HG02938 (cell line): Measurements from ENCODE around the gene SPRR2F.
"Not testable (repeated sequence)": the region's sequence is repeated elsewhere in the genome, so short reads cannot be mapped to it uniquely, and the experiment has no call there.

ENCODE experiments used
- ATAC-seq: cut with Tn5 transposase; IDR thresholded peaks from one replicate; pipeline ENCODE4 v1.9.1; 2021; ENCODE audit warnings: mild to moderate bottlenecking, moderate library complexity; ENCODE audit not compliant: unreplicated experiment

Gene SPRR2F, protein sequence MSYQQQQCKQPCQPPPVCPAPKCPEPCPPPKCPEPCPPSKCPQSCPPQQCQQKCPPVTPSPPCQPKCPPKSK

DNA sequence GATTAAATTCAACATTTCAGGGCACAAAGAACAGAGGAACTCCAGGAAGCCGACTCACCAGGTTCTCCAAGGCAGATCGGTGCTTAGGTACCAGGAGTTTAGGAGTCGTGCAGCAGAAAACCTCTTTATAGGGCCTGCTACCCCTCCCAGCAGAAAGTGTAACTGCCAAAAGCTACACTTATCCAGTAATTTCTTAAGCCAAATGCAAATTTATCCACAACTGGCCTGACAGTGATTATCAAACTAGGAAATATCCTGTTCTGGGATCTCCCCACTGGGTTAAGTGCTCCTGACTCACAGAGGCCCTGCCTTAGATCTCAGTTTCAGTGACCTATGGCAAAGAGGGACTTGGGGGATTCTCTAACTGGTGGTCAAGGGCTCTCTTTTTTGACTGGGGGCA is at the start of gene SPRR2F:
SPRR2F (minus strand) TSS at position 101 of the 400 bp plus-strand sequence. CDS start 783 bp downstream, outside the sequence.
- ATAC-seq: no peak

DNA sequence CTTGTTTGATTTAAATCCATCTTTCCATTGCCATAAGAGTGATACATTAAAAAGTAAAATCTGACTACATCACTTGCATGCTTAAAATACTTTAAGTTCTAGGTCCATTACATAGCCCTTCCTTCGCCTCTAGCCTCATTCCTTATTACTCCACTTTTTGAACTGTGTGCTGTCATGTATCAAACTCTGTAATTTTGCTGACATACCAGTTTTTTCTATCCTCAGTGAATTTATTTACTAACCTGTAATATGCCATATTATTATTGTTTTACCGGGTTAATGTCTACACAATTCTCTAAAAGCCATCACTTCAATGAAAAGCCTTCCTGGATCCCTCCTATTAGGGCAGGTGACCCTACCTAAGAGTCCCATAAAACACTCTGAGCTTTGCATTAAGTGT is 42.2 kb upstream of the SPRR2F start:
- ATAC-seq: no peak

DNA sequence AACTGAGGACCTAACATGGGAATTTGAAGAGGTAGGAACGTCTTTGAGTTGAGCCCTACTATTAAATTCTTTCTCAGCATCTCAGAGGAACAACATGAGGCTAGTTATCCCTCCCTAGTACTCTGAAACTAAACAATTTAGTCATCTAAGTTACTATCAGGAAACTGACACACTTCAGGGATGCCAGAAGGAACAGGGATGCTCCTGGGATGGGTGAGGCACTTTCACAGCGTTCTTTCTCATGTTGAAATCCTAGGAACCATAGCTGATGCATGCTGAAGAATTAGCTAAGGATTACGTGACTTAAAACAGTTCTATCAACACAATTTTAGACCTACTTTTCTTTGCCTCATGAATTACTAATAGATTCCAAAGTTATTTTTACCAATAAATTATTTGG is 39.2 kb upstream of the SPRR2F start:
- ATAC-seq: no peak

DNA sequence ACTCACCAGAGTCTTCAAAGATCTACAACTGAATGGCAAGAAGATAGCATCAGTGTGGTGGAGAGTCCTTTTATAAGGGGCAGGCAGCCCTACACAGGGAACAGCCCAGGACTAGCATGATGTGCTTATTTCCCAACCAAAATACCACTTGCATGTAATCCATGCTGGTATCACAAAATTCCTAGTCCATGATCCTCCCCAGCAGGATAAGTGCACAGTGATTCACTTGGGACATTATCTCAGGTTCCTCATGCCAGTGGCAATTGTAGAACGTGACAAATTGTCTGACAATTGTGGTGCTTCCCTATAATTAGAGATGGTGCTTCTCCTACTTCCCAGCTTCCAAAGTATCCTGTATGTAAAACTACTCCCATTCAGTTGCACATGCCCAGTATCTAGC is 37.5 kb upstream of the SPRR2F start, which contains the start of gene SPRR2G:
SPRR2G (minus strand) TSS at position 45 of the 400 bp plus-strand sequence. CDS start 780 bp downstream, outside the sequence.
- no peak for ATAC-seq

DNA sequence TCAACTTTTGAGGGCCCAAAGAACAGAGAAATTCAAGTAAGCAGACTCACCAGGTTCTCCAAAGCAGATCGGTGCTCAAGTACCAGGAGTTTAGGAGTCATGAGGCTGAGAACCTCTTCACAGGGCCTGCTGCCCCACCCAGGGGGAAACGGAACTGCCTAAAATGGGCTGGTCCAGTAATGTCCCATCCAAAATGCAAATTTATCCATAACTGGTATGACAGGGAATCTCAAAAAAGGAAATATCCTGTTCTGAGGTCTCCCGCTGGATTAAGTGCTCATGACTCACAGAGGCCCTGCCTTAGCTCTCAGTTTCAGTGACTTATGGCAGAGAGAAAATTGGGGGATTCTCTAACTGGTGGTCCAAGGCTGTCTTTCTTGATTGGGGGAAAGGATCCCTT is 28.1 kb upstream of the SPRR2F start:
- no peak for ATAC-seq

DNA sequence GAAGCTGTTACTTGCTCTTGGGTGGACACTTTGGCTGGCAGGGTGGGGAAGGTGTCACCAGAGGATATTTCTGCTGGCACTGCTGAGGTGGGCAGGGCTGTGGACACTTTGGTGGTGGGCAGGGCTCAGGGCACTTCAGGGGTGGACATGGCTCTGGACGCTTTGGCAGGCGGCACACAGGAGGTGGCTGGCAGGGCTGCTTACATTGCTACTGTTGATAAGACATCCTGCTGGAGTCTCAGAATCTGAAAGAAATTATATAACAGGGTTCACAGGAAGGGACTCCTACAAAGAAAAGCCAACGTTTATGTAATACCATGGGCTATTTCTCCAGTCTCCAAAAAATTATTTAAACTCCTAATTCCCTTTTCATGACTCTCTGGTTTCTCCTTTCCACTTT is 27.2 kb upstream of the SPRR2F start:
- ATAC-seq: no peak

DNA sequence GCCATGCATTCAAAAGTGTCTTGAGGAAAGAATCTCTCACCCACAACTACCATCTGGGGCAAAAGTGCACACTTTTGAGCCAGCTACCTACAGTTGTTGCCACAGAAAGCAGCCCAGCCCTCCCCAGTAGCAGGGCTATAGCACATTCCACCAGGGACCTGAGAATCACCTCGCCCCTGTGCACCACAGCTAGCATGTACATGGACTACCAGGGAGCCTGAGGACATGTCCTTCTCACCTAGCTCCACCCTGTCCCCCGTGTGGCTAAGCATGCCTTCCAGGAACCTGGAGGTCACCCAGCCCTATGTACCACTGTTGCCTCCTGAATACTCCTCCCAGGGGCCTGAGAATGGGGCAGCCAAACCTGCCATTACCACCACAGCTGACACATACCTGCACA is 20.4 kb upstream of the SPRR2F start:
- no peak for ATAC-seq

DNA sequence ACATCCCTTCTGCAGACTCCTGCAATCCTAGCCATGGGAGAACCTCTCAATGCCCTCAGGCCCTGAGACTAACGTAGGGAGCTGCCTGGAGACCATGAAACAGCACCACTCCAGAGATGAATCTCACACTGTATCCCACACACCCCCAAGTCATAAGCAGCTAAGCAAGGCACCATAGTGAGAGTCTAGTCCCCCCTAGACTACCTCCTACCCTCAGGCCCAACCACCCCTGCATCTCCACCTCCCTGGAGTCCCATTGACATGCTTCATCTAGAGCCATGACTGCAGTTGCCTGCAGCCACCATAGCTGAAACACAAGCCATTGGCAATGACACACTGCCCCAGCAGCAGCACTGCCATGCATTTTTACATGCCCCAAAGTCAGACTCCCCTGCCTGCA is 20.0 kb upstream of the SPRR2F start:
- no peak for ATAC-seq

DNA sequence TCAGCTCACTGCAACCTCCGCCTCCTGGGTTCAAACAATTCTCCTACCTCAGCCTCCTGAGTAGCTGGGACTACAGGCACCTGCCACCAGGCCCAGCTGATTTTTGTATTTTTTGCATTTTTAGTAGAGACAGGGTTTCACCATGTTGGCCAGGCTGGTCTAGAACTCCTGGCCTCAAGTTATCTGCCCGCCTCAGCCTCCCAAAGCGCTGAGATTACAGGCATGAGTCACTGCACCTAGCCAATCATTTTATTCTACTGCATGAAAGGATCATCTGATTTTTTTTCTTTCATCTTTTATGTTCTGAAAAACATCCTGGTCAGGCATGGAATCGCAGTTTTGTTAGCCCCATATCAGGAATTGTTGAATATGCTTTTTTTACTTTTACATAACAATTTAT is 15.4 kb upstream of the SPRR2F start:
- not testable (repeated sequence) for ATAC-seq

DNA sequence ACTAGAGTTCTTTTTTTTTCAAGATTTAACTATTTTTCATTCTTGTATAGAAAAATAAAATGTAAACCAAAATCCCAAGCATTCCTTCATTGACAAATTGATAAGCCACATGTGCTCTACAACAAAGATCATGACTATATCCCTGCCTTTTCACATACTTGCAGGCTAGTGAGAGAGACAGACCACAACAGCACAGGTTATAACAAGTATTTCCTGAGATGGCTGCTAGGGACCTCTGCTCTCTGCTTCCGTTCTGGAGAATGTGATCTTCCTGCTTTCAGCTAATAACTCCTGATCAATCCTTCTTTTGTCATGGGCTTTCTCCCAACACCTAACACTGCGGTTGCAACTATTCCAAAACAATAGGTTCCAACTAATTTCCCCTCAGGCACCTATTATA is 14.0 kb upstream of the SPRR2F start:
- ATAC-seq: no peak

DNA sequence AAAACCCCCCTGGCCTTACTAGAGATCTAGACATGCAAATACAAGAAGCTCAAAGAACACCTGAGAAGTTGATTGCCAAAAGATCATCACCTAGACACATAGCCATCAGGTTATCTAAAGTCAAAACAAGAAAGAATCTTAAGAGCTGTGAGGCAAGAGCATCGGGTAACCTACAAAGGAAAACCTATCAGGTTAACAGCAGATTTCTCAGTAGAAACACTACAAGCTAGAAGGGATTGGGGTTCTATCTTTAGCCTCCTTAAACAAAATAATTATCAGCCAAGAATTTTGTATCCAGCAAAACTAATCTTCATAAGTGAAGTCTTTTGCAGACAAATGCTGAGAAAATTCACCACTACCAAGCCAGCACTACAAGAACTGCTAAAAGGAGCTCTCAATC is 12.2 kb upstream of the SPRR2F start:
- no peak for ATAC-seq

DNA sequence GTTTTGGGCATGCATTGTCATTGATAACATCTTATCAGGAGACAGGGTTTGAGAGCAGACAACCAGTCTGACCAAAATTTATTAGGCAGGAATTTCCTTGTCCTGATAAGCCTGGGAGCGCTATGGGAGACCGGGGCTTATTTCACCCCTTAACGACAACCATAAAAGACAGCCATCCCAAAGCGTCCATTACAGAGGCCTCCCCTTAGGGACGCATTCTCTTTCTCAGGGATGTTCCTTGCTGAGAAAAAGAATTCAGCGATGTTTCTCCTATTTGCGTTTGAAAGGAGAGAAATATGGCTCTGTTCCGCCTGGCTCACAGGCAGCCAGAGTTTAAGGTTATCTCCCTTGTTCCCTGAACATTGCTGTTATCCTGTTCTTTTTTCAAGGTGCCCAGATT is 10.5 kb upstream of the SPRR2F start:
- not testable (repeated sequence) for ATAC-seq

DNA sequence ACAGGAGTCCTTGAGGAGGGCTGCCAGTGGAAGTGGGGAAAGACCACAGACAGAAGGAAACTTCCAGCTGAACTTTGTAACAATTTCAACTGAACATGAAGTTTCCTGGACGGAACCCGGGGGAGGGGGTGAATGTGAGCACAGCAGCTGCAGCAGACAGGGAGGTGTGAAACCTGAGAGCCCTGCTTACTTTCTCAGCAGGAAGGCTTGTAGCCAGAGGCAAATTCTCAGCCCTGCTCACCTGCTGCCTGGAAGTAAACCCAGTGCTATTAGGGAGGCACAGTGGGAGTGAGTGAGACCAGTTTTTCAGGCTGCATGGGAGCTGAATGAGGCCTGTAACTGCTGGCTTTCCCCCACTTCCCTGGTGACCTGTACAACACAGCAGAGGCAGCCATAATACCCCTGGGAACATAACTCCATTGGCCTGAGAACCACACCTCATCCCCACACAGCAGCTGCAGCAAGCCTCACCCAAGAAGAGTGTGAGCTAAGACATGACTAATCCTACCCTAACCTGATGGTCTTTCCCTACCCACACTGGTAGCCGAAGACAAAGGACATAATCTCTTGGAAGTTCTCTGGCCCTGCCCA is 9.6 kb upstream of the SPRR2F start:
- ATAC-seq: no peak

DNA sequence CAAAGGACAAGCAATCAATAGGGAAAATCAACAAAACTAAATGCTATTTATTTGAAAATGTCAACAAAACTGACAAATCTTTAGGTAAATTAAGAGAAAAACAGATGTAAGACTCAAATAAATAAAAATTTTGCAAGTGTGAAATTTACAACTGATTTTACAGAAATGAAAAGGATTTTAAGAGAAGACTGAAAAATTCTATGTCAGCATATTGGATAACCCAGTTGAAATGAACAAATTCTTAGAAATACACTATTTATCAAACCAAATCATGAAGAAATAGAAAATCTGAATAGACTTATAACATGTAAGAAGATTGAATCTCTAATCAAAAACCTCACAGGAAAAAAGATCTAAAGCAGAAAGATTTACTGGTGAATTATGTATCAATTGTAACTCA is 7.6 kb upstream of the SPRR2F start:
- no peak for ATAC-seq

DNA sequence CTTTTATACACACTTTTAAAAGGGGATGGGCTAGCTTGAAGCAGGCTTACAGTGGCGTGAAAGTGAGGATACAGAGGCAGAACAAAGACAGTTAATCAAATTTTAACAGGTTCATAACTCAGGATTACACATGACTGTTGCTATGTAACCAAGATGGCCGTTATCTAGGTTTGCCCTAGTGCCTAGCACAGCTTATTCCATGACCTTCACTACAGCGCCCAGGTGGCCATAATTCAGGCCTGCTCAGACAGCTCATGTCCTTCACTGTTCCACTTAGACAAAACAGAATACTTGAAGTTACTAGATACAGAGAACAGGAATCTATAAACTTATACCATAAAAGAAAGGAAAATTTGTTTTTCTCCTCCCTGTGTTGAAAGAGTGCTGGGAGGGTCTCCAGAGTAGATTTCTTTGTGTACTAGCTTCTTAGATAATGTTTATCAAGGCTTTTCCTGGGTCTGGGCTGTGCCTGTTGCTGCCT is 6.2 kb upstream of the SPRR2F start:
- ATAC-seq: no peak

DNA sequence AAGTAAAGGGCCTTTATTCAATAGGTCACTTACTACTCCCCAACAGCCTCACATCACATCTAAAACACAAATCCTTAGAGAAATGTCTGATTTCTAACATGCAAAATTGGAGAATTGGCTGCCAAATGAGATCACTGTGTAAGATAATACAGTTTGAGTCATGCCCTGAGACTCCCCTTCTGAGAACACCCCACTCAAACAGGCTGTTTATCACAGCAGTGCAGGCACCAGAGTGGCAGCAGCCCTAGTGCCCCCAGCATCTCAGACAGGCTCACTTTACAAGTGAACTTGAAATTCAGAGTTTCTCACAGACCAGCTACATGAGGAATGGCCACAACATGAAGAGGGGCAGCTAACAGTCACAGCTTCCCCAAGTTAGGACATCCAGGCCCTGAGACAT is 1.9 kb upstream of the SPRR2F start:
- ATAC-seq: not testable (repeated sequence)

DNA sequence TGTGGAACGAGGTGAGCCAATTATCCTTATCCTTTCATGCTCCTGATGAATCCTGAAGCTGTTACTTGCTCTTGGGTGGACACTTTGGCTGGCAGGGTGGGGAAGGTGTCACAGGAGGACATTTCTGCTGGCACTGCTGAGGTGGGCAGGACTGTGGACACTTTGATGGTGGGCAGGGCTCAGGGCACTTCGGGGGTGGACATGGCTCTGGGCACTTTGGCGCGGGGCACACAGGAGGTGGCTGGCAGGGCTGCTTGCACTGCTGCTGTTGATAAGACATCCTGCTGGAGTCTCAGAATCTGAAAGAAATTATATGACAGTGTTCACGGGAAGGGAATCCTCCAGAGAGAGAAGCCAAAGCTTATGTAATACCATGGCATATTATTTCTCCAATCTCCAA is 862 bp downstream of the SPRR2F start:
- not testable (repeated sequence) for ATAC-seq

DNA sequence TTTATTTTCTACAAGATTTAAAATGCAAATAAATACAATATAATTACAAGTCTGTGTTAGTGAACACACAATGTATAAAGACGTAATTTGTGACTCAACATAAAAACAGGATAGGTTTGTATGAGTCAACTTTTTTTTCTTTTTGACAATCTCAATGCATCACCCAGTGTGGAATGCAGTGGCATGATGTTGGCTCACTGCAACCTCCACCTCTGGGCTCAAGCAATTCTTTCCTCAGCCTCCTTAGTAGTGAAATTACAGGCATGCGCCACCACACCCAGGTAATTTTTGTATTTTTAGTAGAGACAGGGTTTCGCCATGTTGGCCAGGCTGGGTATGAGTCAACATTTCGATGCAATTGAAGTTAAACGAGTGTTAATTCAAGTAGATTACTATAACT is 13.1 kb downstream of the SPRR2F start:
- no peak for ATAC-seq

DNA sequence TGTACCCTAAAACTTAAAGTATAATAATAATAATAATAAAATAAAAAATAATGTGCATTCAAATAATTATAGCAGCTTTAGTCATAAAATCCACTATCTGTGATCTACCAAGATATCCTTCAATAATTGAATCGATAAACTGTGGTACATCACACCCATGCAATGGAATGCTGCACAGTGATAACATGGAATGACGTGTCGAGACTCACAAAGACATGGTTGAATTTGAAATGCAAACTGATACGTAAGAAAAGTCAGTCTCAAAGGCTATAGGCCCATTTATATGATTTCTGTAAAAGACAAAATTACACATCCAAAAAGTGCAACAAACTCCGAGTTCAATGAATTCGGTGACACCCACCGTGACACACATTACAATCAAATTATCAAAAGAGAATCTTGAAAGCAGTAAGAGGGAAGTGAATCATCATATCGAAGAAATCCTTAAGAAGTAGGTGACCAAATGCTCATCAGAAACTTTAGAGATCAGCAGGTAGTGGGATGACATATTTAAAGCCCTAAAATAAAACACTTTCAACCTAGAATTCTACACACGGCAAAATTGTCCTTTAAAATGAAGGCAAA is 13.8 kb downstream of the SPRR2F start:
- ATAC-seq: no peak

DNA sequence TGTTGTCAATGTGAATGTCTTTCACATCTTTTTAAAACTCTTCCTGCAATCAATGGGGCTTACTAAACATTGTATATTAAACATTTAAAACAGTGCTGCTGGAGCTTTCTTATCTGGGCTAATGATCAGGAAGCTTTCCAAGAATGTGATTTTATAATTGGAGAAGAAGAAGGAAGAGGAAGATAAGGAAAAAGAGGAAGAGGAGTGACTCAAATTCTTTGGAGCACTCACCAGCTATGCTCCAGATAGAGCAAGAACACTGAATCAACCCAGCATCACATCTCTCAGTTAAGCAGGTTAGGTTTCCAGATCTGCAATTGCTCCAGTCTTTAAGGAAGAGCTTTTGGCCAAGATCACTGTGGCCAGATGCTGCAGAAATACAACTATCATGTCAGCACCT is 17.6 kb downstream of the SPRR2F start:
- no peak for ATAC-seq

DNA sequence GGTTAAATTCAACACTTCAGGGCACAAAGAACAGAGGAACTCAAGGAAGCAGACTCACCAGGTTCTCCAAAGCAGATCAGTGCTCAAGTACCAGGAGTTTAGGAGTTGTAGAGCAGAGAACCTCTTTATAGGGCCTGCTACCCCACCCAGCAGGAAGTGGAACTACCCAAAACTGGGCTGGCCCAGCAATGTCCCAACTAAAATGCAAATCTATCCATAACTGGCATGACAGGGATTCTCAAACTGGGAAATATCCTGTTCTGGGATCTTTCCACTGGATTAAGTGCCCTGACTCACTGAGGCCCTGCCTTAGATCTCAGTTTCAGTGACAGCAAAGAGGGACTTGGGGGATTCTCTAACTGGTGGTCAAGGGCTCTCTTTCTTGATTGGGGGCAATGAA is 18.9 kb downstream of the SPRR2F start, which contains the start of gene SPRR2E:
SPRR2E (minus strand) TSS at position 101 of the 400 bp plus-strand sequence. CDS start 775 bp downstream, outside the sequence.
- ATAC-seq: no peak

DNA sequence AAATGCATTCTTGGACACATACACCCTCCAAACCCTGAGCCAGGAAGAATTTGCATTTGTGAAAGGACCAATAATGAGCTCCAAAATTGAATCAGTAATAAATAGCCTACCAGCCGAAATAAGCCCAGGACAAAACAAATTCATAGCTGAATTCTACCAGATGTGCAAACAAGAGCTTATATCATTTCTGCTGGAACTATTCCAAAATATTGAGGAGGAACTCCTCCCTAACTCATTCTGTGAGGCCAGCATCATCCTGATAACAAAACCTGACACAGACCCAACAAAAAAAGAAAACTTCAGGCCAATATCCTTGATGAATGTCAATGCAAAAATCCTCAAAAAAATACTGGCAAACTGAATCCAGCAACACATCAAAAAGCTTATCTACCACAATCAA is 25.7 kb downstream of the SPRR2F start:
- no peak for ATAC-seq
